NOMO-1 treated with DMSO at 0.1 percent for 48 hours (cell line): ENCODE measurements around the gene DOCK6.

Experiments
- DNase-seq: peaks from one replicate; lab custom pipeline; 2025; ENCODE audit not compliant: unreplicated experiment; lab: John Stamatoyannopoulos, UW

DOCK6 gene, protein sequence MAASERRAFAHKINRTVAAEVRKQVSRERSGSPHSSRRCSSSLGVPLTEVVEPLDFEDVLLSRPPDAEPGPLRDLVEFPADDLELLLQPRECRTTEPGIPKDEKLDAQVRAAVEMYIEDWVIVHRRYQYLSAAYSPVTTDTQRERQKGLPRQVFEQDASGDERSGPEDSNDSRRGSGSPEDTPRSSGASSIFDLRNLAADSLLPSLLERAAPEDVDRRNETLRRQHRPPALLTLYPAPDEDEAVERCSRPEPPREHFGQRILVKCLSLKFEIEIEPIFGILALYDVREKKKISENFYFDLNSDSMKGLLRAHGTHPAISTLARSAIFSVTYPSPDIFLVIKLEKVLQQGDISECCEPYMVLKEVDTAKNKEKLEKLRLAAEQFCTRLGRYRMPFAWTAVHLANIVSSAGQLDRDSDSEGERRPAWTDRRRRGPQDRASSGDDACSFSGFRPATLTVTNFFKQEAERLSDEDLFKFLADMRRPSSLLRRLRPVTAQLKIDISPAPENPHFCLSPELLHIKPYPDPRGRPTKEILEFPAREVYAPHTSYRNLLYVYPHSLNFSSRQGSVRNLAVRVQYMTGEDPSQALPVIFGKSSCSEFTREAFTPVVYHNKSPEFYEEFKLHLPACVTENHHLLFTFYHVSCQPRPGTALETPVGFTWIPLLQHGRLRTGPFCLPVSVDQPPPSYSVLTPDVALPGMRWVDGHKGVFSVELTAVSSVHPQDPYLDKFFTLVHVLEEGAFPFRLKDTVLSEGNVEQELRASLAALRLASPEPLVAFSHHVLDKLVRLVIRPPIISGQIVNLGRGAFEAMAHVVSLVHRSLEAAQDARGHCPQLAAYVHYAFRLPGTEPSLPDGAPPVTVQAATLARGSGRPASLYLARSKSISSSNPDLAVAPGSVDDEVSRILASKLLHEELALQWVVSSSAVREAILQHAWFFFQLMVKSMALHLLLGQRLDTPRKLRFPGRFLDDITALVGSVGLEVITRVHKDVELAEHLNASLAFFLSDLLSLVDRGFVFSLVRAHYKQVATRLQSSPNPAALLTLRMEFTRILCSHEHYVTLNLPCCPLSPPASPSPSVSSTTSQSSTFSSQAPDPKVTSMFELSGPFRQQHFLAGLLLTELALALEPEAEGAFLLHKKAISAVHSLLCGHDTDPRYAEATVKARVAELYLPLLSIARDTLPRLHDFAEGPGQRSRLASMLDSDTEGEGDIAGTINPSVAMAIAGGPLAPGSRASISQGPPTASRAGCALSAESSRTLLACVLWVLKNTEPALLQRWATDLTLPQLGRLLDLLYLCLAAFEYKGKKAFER (N-terminal part only)

DNA sequence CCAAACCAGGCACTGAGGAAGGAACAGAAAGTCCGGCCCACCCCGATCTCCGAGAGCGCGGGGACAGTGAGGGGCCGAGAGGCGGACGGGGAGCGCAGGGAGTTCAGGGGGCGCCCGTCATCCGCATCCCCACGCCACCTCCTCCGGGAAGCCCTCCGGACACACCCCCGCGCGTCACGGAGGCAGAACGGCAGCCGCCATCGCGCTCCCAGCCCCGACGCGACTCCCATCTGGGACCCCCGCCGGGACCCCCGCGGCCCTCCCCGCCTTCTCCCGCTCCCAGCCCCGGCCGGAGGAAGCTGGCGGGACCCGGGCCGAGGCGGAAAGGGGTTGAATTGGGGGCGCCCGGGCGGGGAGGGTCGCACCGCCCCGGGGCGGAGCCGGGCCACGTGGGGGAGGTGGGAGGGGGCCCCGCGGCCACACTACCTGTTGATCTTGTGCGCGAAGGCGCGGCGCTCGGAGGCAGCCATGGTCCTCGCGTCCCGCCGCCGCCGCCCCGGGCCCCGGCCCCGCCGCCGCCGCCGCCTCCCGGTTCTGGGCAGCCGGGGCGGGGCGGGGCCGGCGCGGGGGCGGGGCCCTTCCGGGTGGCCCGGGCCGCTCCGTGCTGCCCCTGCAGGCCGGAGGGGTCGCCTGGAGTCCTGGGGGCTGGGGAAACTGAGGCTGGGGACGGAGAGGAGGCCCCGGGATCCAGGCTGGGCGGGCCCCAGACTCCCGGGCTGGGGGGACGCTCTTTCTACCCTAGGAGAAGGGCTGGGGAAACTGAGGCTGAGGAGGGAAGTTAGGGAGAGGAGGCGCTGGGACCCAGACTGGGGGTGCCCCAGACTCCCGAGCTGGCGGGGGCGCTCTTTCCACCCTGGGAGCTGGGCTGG, at the start of gene DOCK6:
TSS of gene DOCK6 (minus strand) at position 554 of the 869 bp plus-strand sequence. CDS start at position 470, 84 bp downstream.
- DNase-seq = peak; percentile 26

DNA sequence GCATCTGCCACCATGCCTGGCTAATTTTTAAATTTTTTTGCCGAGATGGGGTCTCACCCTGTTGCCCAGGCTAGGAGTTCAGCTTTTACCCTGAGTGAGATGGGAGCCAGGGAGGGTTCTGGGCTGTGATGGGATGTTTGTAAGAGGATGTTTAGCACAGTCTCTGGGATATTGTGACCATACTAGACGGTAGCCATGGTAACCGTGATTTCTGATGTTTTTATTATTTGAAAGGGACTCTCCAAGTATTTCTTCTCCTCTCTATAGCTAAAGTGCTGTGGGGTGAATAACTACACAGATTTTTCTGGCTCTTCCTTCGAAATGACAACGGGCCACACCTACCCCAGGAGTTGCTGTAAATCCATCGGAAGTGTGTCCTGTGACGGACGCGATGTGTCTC, 44.0 kb upstream of the DOCK6 start:
- DNase-seq = no peak

DNA sequence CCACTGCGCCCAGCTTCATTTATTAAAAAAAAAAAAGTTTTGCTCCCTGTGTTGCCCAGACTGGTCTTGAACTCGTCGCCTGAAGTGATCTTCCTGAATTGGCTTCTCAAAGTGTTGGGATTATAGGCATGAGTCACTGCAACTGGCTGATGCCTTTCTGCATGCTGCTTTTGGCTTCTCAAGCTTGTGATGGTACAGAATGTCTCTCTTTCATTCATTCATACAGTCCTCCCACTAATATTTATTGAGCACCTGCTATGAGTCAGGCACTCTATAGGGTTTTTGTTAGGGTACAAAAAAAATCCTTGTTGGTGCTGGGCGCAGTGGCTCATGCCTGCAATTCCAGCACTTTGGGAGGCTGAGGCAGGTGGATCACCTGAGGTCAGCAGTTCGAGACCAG, 42.6 kb upstream of the DOCK6 start:
- no peak for DNase-seq

DNA sequence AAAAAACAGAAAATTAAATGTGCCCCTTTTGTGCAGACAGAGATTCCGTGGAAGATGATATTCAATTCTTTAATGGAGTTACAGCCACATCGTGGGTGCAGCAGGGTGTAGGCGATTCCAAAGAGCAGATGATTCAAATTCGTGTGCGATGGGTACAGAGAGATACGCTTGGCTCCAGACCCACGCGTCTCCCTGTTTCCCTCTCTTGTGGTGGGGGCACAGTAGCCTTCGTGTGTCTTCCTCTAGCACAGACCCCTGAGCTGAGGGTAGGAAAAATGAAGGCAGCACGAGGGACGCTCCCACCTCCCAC, 38.4 kb upstream of the DOCK6 start:
- no peak for DNase-seq

DNA sequence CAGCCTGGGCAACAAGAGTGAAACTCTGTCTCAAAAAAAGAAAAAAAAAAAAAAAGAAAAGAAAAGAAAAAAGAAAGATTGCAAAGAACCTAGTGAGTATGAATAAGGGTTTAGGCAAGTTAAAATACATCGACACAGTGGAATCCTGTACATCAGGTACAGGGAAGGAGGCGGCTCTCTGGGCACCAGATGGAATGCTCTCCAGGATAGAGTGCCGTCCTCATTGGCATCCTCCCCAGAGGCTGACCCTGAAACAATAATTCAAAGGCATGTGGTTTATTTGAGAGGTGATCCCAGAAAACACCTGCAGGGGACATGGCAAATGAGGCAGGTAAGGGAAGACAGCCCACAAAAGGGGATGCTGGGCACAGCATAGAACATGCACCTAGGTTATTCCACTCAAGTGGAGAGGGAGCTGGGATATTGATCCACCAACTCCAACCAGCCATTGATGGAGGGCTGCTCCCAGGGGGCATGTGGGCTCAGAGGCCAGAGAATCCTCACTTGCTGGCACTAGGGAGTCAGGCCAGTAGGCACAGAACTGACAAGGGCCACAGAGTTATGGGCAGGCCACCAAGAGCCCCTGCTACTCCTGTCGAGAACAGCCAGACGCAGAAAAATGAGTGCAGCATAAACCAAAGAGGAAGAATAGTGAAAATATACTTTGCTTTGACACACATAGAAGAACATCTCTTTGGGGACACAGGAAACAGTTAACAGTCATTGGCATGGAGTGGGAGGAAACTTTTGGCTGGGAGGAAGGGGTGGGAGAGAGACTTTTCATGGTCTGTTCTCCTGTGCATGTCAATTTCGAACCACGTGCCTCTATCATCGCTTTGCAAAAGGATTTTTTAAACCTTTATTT, 37.9 kb upstream of the DOCK6 start:
- no peak for DNase-seq

DNA sequence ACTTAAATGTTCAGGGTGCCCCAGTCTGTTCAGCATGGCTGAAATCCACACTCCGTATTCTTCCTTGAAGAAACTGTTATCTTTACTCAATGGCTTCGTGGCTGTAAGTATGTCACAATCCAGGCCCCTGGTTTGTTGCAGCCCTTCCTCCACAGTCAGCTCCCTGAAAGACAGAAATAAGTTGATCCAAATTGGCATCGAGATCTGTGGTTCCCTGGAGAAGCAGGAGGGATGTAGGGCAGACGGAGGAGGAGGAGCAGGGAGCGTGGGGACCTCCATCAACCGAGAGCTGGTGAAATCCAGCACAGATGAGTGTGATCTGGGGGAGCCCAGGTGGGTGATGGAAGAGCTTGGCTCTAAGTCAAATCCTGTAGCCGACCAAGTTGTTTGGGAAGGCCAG, 33.9 kb upstream of the DOCK6 start:
- peak; percentile 36 for DNase-seq

DNA sequence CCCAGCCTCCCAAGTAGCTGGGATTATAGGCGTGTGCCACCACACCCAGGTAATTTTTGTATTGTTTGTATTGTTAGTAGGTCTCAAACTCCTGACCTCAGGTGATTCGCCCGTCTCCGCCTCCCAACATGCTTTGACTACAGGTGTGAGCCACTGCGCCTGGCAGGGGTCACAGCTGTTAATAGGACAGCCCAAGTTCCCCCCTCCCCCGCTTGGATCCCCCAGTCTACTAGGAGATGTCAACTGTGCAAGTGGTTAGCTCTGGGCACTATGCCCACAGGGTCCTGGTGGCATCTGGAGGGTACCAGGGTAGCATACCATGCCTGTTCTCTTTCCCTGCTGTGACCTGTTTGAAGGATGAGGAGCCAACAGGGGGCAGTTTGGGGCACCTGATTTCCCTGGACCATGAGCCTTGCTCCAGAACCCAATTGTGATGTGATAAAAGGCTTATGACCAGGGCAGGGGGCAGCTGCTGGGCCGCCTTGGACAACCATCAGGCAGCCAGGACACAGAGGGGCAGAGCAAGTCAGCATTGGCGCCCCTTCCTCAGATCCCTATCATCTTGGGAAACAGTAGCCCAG, 33.4 kb upstream of the DOCK6 start, which contains the start of gene TSPAN16:
TSS of gene TSPAN16 (plus strand) at position 496 of the 581 bp plus-strand sequence. CDS start 138 bp downstream, outside the sequence.
- no peak for DNase-seq

DNA sequence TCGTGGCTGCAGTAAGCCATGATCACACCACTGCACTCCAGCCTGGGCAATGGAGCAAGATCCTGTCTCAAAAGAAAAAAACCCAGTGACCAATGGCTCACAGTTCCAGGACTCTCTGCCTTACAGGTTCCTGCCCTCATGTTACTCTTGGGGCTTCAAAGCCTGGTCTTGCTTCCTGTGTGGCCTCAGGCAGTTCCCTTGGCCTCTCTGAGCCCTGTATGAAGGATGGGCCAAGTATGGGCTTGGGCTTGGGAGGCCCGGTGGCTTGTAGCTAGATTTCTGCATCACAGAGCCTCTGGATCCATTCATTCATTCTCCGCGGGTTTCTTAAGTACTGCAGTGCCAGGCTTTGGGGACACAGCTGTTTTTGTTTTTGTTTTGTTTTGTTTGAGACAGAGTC, 32.9 kb upstream of the DOCK6 start:
- no peak for DNase-seq

DNA sequence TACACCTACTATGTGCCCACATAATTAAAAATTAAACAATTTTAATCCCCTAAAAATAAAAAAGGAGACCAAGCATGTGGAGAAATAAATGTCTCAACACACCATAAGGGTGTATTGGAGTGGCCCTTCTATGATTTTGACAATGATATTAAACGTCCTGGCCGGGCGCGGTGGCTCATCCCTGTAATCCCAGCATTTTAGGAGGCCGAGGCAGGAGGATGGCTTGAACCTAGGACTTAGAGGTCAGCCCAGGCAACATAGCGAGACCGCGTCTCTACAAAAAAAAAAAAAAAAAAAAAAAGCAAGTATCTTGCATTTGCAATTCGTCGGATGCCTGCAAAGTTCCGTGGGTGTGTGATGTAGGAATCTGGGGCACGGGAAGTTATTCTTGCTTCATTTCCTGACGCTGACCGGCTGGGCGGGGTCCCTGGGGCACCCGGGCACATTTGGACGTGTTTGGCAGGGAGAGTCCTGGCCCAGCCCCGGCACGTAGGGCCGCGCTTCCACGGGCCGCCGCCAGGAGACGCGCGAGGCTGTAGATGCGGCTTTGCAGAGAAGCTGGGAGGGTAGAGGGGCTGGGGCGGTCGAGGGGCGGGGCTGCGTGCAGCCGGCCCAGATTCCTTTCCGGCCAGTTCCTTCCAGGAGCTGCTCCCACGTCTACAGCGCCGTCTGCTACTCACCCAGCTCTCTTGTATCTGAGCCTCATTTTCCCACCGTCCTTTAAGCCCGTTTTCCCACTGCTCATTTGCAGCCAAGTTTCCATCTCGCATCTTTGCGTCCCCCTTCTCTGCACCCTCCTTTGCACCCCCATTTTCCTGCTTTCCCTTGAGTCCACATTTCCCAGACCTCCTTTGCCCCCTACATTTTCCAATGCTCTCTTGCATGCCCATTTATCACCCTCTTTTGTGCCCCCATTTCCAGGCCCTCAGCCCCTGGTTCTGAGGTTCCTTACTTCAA, 31.4 kb upstream of the DOCK6 start:
- DNase-seq = peak; percentile 96

DNA sequence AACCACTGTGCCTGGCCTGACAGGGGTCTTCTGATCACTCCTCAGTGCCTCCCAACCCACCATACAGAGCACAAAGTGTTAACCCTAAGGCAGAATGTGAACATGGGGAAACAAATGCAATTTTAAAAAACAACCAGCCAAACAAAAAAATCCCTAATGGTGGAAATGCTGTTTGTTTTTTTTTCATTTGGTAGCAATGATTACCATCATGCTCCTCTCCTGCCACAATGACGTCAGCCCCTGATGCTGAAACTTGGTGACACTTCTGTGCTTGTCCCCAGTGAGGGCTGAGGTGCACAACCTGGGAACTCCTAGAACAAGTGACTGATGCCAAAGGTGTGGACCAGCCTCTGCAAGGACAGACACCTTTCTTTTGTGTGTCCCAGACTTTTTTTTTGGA, 29.7 kb upstream of the DOCK6 start:
- DNase-seq = no peak

DNA sequence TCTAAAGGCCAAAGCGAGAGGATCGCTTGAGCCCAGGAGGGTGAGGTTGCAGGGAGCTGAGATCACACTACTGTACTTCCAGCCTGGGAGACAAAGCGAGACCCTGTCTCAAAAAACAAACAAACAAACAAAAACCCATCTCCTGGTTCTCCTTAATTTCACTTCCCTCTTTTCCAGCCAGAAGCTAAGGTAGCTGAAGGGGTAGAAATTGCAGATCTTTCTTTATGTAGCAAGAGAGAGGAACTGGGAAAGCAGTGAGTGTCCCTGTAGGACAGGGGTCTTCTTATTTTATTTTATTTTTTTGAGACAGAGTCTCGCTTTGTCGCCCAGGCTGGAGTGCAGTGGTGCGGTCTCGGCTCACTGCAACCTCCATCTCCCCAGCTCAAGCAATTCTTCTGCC, 29.1 kb upstream of the DOCK6 start:
- DNase-seq = no peak

DNA sequence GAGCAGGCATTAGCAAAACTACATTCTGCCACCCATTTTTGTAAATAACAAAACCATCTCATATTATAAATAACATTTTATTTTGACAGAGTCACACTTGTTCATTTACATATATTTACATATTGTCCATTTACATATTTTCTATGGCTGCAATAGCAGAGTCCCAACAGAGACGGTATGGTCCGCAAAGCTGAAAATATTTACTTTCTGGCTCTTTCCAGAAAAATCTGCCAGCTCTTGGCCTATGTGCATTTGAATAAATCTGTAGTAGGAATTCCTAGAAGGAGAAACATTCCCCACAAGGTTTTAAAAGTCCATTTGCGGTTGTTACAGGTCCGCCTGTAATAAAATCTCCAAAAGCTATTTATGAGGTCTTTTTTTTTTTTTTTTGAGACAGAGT, 27.9 kb upstream of the DOCK6 start:
- DNase-seq = no peak

DNA sequence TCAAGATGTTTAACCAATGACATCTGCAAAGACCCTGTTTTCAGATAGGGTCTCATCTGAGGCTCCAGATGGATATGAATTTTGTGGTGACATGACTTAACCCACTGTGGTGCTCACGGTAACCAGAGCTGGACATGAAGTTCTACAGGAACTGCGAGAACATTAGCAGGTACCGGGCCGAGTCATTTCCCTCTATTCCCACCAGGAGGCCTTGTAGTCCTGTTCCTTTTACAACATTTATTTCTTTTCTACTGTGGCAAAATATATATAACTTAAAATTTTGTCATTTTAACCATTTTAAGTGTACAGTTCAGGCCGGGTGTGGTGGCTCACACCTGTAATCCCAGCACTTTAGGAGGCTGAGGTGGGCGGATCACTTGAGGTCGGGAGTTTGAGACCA, 26.0 kb upstream of the DOCK6 start:
- peak; percentile 18 for DNase-seq

DNA sequence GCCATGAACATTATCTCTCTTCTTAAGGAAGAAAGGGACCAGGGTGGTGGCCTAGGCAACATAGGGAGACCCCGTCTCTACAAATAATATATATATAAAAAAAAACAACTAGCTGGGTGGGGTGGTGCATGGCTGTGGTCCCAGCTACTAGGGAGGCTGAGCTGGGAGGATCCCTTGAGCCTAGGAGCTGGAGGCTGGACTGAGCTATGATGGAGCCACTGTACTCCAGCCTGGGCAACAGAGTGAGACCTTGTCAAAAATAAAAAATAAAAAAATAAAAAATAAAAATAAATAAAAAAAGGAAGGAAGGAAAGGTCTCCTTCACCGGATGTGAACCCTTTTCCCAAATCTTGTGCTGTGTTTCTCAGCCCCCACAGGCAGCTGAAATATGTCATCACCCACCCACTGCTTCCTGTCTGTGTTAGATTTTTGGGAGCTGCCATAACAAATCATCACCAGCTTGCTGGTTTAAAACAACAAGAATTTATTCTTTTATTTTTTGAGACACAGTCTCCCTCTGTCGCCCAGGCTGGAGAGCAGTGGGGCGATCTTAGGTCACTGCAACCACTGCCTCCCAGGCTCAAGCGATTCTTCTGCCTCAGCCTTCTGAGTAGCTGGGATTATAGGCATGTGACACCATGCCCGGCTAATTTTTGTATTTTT, 24.1 kb upstream of the DOCK6 start:
- no peak for DNase-seq

DNA sequence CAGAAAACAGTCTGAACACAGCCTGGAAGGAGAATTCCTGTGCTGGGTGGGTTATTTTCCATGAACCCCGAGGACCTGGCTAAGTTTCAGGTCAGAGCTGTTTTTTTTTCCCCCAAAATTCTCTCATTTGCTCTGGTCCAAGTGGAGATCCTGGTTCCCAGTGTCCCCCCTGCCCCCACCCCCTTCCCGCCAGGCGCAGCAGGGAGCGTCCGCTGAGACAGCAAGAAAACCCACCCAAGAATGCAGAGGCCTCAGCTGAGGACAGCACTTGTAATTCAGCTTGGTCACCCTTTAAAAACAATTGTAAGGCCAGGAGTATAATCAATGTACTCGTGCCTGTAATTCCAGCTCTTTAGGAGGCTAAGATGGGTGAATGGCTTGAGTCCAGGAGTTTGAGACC, 22.2 kb upstream of the DOCK6 start:
- no peak for DNase-seq

DNA sequence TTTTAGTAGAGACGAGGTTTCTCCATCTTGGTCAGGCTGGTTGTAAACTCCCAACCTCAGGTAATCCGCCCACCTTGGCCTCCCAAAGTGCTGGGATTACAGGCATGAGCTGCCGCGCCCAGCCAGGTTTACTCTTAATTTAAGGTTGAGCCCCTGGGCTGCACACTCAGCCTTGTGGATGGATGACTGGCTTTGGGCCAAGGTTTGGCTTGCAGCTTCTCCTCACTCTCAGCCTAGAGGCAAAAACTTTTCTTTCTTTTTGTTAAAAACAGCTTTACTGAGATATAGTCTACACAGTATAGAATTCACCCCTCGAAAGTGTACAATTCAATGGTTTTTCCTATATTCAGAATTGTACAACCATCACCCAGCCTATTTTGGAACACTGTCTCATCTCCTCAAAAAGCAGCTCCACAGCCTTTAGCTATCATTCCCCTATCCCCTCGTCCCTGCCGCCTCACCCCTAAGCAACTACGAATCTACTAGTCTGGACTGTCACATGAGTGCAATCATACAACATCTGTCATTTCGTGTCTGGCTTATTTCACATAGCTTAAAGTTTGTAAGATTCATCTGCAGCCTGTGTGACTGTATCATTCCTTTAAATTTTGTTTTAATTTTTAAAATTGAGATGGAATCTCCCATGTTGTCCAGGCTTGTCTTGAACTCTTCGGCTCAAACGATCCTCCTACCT, 19.2 kb upstream of the DOCK6 start:
- no peak for DNase-seq
